H1 (cell line): ENCODE results near the gene FBXL14. TPM values are rescaled to one million over a fixed set of nuclear protein-coding genes. Genes with fewer than 3 reads are reported as not detected.

Experiments used
- CTCF ChIA-PET: fragments of 300-600 bp; sonication (Branson Sonifier 250); formaldehyde crosslinking; loops from one replicate; lab custom pipeline; 2021; ENCODE audit not compliant: partially characterized antibody; lab: Charles Lee
- POLR2A ChIA-PET: fragments of 300-600 bp; sonication (Branson Sonifier 250); formaldehyde crosslinking; loops from one replicate; lab custom pipeline; 2021; ENCODE audit warnings: inconsistent platforms; ENCODE audit not compliant: partially characterized antibody; lab: Charles Lee
- DNase-seq, 2 experiments: peaks; one replicate each; pipeline versions ENCODE4 v3.0.0 to v3.0.0-alpha.2; 2010 to 2022; ENCODE audit warnings: low spot score in 2 of 2, low read depth in 1 of 2, mixed read lengths in 1 of 2
- FAIRE-seq: peaks from 2 replicates; lab custom pipeline; 2011; peaks lifted over from hg19 to GRCh38; lab: Jason Lieb, UNC
- H2AFZ ChIP-seq: 2 replicates; pipeline ENCODE4 v1.8.1; 2012; ENCODE audit warnings: low read length, inconsistent platforms
- H2AK5ac ChIP-seq: 2 replicates; pipeline ENCODE4 v1.6.1; 2013; ENCODE audit warnings: low read depth, low read length
- H2BK120ac ChIP-seq: replicated peaks from 2 replicates; pipeline ENCODE3; 2013; ENCODE audit warnings: low read depth, low read length, inconsistent platforms
- H2BK12ac ChIP-seq: 2 replicates; pipeline ENCODE4 v1.6.1; 2013; ENCODE audit warnings: low read depth, low read length
- H2BK15ac ChIP-seq: 2 replicates; pipeline ENCODE4 v1.6.1; 2013; ENCODE audit warnings: low read length
- H2BK20ac ChIP-seq: 2 replicates; pipeline ENCODE4 v1.6.1; 2013; ENCODE audit warnings: low read length
- H2BK5ac ChIP-seq: 2 replicates; pipeline ENCODE4 v1.6.1; 2013; ENCODE audit warnings: low read depth, low read length
- H3K14ac ChIP-seq: 2 replicates; pipeline ENCODE4 v1.6.1; 2013; ENCODE audit warnings: inconsistent platforms; ENCODE audit not compliant: insufficient read length
- H3K18ac ChIP-seq: 2 replicates; pipeline ENCODE4 v1.6.1; 2013; ENCODE audit warnings: low read length; ENCODE audit errors: extremely low read depth
- H3K23ac ChIP-seq: 2 replicates; pipeline ENCODE4 v1.6.1; 2013; ENCODE audit warnings: inconsistent platforms; ENCODE audit not compliant: insufficient read length
- H3K23me2 ChIP-seq: 2 replicates; pipeline ENCODE4 v1.6.1; 2013; ENCODE audit warnings: low read depth, low read length
- H3K27ac ChIP-seq: 2 replicates; pipeline ENCODE4 v1.6.1; 2011; ENCODE audit warnings: low read depth, low read length, inconsistent platforms
- H3K27me3 ChIP-seq, 4 experiments: replicated peaks in 1 of 4; 1 replicate in 1 of 4; 2 replicates in 3 of 4; pipeline versions ENCODE4 v1.6.1 to v1.8.1; 2011 to 2013; ENCODE audit warnings: low read length in 3 of 4, mild to moderate bottlenecking in 3 of 4, inconsistent platforms in 2 of 4, mixed read lengths in 2 of 4, moderate library complexity in 1 of 4; ENCODE audit not compliant: control insufficient read depth in 3 of 4, insufficient read depth in 3 of 4; ENCODE audit errors: extremely low read depth in 1 of 4
- H3K36me3 ChIP-seq, 4 experiments: 2 replicates each; pipeline versions ENCODE4 v1.6.1 to v1.8.1; 2011 to 2013; ENCODE audit warnings: mild to moderate bottlenecking in 4 of 4, low read length in 3 of 4, moderate library complexity in 2 of 4, control low read depth in 1 of 4, inconsistent platforms in 1 of 4; ENCODE audit not compliant: insufficient read depth in 4 of 4, control insufficient read depth in 2 of 4
- H3K4ac ChIP-seq: replicated peaks from 2 replicates; pipeline ENCODE3; 2013; ENCODE audit warnings: low read length, low read depth, mixed read lengths, inconsistent platforms; ENCODE audit not compliant: insufficient read length
- H3K4me1 ChIP-seq, 4 experiments: replicated peaks in 1 of 4; 1 replicate in 1 of 4; 2 replicates in 3 of 4; pipeline versions ENCODE4 v1.6.1 to v1.8.1; 2011 to 2013; ENCODE audit warnings: low read length in 3 of 4, inconsistent platforms in 2 of 4, mixed read lengths in 1 of 4; ENCODE audit not compliant: insufficient read depth in 4 of 4, control insufficient read depth in 3 of 4
- H3K4me2 ChIP-seq, 2 experiments: 2 replicates each; pipeline versions ENCODE4 v1.6.1 to v1.8.1; 2011 to 2013; ENCODE audit warnings: low read depth in 2 of 2, low read length in 2 of 2, control low read depth in 1 of 2, inconsistent platforms in 1 of 2, mild to moderate bottlenecking in 1 of 2; ENCODE audit not compliant: insufficient read depth in 1 of 2
- H3K4me3 ChIP-seq, 4 experiments: fragments of 200-600, 300-600 bp in 1 of 4; sonication (generic), shearing (Covaris generic), sonication (Bioruptor Twin) in 1 of 4; 2 replicates each; pipeline versions ENCODE4 v1.5.1 to v1.8.1; 2011 to 2016; ENCODE audit warnings: low read length in 4 of 4, low read depth in 3 of 4, control low read depth in 2 of 4, inconsistent platforms in 2 of 4, mild to moderate bottlenecking in 2 of 4, mixed read lengths in 1 of 4, moderate library complexity in 1 of 4; ENCODE audit not compliant: insufficient read depth in 2 of 4; ENCODE audit errors: extremely low read depth in 1 of 4
- H3K56ac ChIP-seq: replicated peaks from 2 replicates; pipeline ENCODE3; 2013; ENCODE audit warnings: low read depth, mild to moderate bottlenecking, mixed read lengths, low read length, inconsistent platforms; ENCODE audit not compliant: insufficient read length
- H3K79me1 ChIP-seq: 2 replicates; pipeline ENCODE4 v1.6.1; 2013; ENCODE audit warnings: low read depth, low read length, control low read depth
- H3K79me2 ChIP-seq, 2 experiments: 2 replicates each; pipeline versions ENCODE4 v1.6.1 to v1.8.1; 2012 to 2013; ENCODE audit warnings: low read length in 2 of 2, mild to moderate bottlenecking in 2 of 2, inconsistent platforms in 1 of 2; ENCODE audit not compliant: insufficient read depth in 2 of 2, control insufficient read depth in 1 of 2
- H3K9ac ChIP-seq, 4 experiments: replicated peaks in 1 of 4; 1 replicate in 1 of 4; 2 replicates in 3 of 4; pipeline versions ENCODE4 v1.6.1 to v1.8.1; 2011 to 2013; ENCODE audit warnings: low read depth in 3 of 4, low read length in 3 of 4, control low read depth in 2 of 4, mild to moderate bottlenecking in 2 of 4, moderate library complexity in 2 of 4, inconsistent platforms in 1 of 4; ENCODE audit errors: extremely low read depth in 1 of 4
- H3K9me3 ChIP-seq, 2 experiments: 2 replicates each; pipeline versions ENCODE4 v1.6.1 to v1.8.1; 2012 to 2013; ENCODE audit warnings: mild to moderate bottlenecking in 2 of 2, moderate library complexity in 2 of 2, control low read depth in 1 of 2, inconsistent platforms in 1 of 2, low read depth in 1 of 2, low read length in 1 of 2, mixed read lengths in 1 of 2; ENCODE audit not compliant: insufficient read depth in 2 of 2
- H4K20me1 ChIP-seq, 2 experiments: replicated peaks in 1 of 2; 2 replicates each; pipeline versions ENCODE3 to v1.8.1; 2011 to 2013; ENCODE audit warnings: inconsistent platforms in 2 of 2, low read length in 2 of 2, mild to moderate bottlenecking in 1 of 2; ENCODE audit not compliant: insufficient read depth in 2 of 2, control insufficient read depth in 1 of 2
- H4K5ac ChIP-seq: 2 replicates; pipeline ENCODE4 v1.6.1; 2013; ENCODE audit warnings: low read length, low read depth, mixed read lengths, inconsistent platforms; ENCODE audit not compliant: insufficient read length
- H4K8ac ChIP-seq: 2 replicates; pipeline ENCODE4 v1.8.0; 2013; ENCODE audit warnings: mild to moderate bottlenecking, moderate library complexity, low read length, inconsistent platforms; ENCODE audit not compliant: insufficient read depth; ENCODE audit errors: extremely low read depth
- H4K91ac ChIP-seq: replicated peaks from 2 replicates; pipeline ENCODE3; 2013; ENCODE audit warnings: low read length, mixed read lengths, inconsistent platforms; ENCODE audit not compliant: insufficient read length
- KDM5A ChIP-seq: fragments of 200-600 bp; IDR thresholded peaks from 2 replicates; pipeline ENCODE4 v1.7.1; 2012; ENCODE audit warnings: mild to moderate bottlenecking, low read length, inconsistent platforms, mixed read lengths
- NANOG ChIP-seq: IDR thresholded peaks from 2 replicates; pipeline ENCODE4 v1.6.1; 2011; ENCODE audit warnings: low read length, low read depth, mild to moderate bottlenecking, inconsistent platforms; ENCODE audit not compliant: insufficient read depth, poor library complexity, severe bottlenecking
- WGBS, 2 experiments: shearing (Covaris generic) in 1 of 2; methylation state at CpG; one replicate each; pipeline versions ENCODE4 v1.1.6 to v1.1.7; 2013 to 2015; ENCODE audit warnings: low lambda C conversion rate in 2 of 2, mixed read lengths in 2 of 2, inconsistent platforms in 1 of 2, low coverage in 1 of 2, missing lambda C conversion rate in 1 of 2; ENCODE audit not compliant: insufficient replicate concordance in 2 of 2, insufficient coverage in 1 of 2, insufficient read length in 1 of 2; ENCODE audit errors: extremely low coverage in 1 of 2, missing lambda C conversion rate in 1 of 2; 5-methylcytosine and 5-hydroxymethylcytosine counted together
- polyA plus RNA-seq, 7 experiments: library from polyadenylated mRNA; depleted of rRNA in 3 of 7; stranded (reverse) in 5 of 7; unstranded in 2 of 7; fragments of >200 nt in 5 of 7; fragments of 200-250 nt in 2 of 7; gene quantifications; 1 replicate in 5 of 7; 2 replicates in 1 of 7; 4 replicates in 1 of 7; pipeline versions ENCODE4 v1.2.1 to v1.2.3, GENCODE V29; 2011 to 2013; ENCODE audit warnings: missing spikeins in 2 of 7, mixed read lengths in 2 of 7
- total RNA-seq: library from RNA; stranded (reverse); fragmentation: NEBNext Ultra II Directional; extraction: Animal tissue kit (Norgen Biotek cat#: 25700); gene quantifications from 2 replicates; pipeline ENCODE4 v1.2.1, GENCODE V29; 2021

Gene FBXL14
- total and polyA plus RNA-seq, 2 of the 8 experiments (the other 6 are each of a cell fraction or from before 2014, with no cell fraction given) = 5.5 to 9.6 TPM

GRCh38 chr12:1584326-1584725, 10.1 kb downstream of the FBXL14 start:
- DNase-seq (no peak), FAIRE-seq (no peak)
- Histone ChIP-seq H2BK120ac (no peak overlapping the region), H2BK20ac (no peak overlapping the region), H4K91ac (no peak overlapping the region), H3K9ac (no peak overlapping the region), H3K14ac (no peak overlapping the region), H3K18ac (no peak overlapping the region), H2AK5ac (no peak overlapping the region), H2BK5ac (no peak overlapping the region), H3K4me2 (no peak overlapping the region), H3K23me2 (no peaks in the 10 kb centered on the region), H3K79me2 (no peaks in the 10 kb centered on the region), H3K4me3 (no peak overlapping the region), H4K8ac (no peak overlapping the region), H3K23ac (no peak overlapping the region), H4K20me1 (peaks cover 11 to 12% of the 10 kb centered on the region in 2 experiments), H2BK15ac (no peak overlapping the region), H3K4me1 (peaks cover 0 to 11% (median 4%) of the 10 kb centered on the region in 4 experiments; a peak in 4 of 7 replicates), H3K4ac (no peak overlapping the region), H3K79me1 (no peaks in the 10 kb centered on the region), H3K27me3 (peaks cover 8 to 57% (median 40%) of the 10 kb centered on the region in 4 experiments), H3K36me3 (no peaks in the 10 kb centered on the region), H4K5ac (no peak overlapping the region), H2BK12ac (no peak overlapping the region), H3K56ac (no peak overlapping the region), H3K9me3 (no peaks in the 10 kb centered on the region), H3K27ac (no peak overlapping the region), H2AFZ (no peak overlapping the region)
- WGBS, 2 experiments = 75% methylated on average over 4 of the region's 4 CpGs; no CpG with 5 or more reads in 1 of the 2 experiments
- POLR2A ChIA-PET = interaction anchor here (0.9 to 1.8 kb wide), 4 partner anchors 9 to 466 kb away, joined by 3 to 14 read pairs (median 4); no protein-coding TSS in a partner anchor
- no peak for TF ChIP-seq KDM5A
- no peak for TF ChIP-seq NANOG
- CTCF ChIA-PET = interaction anchor here (0.5 to 10.2 kb wide), 30 partner anchors 9 to 1261 kb away, joined by 3 to 88 read pairs (median 4); no protein-coding TSS in a partner anchor
